GM12878 (cell line): Measurements from ENCODE around the gene THADA. TPM values are rescaled to one million over a fixed set of nuclear protein-coding genes. Genes with fewer than 3 reads are reported as not detected.
"Not testable (repeated sequence)": the region's sequence is repeated elsewhere in the genome, so short reads cannot be mapped to it uniquely, and the experiment has no call there.

ENCODE experiments used
- ATAC-seq: fragments of 200-7000 bp; cut with Tn5 transposase; 3 replicates; pipeline ENCODE4 v1.9.1; 2020; ENCODE audit warnings: mild to moderate bottlenecking, moderate library complexity
- BruUV-seq: library from RNA; stranded (reverse); fragments of 400-500 nt; replicated peaks from 2 replicates; lab custom pipeline; 2021; lab: Mats Ljungman, UMichigan
- CTCF ChIA-PET: fragments of 300-600 bp; sonication (Branson Sonifier 250); formaldehyde crosslinking; extraction: SDS; loops from one replicate; lab custom pipeline; 2021; ENCODE audit warnings: inconsistent platforms; lab: Yijun Ruan, JAX
- POLR2A ChIA-PET: fragments of 350-600 bp; formaldehyde crosslinking; extraction: SDS; loops from one replicate; lab custom pipeline; 2021; ENCODE audit warnings: inconsistent platforms; lab: Charles Lee
- RAD21 ChIA-PET: fragments of 300-600 bp; sonication (Branson Sonifier 250); formaldehyde crosslinking; loops from one replicate; lab custom pipeline; 2023; ENCODE audit warnings: antibody characterized with exemption; ENCODE audit not compliant: unreplicated experiment; lab: Charles Lee
- SMC1A ChIA-PET: fragments of 300-600 bp; sonication (Branson Sonifier 250); formaldehyde crosslinking; loops from one replicate; lab custom pipeline; 2023; ENCODE audit not compliant: unreplicated experiment, uncharacterized antibody; lab: Charles Lee
- DNase-seq: peaks from one replicate; pipeline ENCODE4 v3.0.0-alpha.2; 2011; ENCODE audit warnings: low read depth, low spot score
- FAIRE-seq: peaks from 3 replicates; lab custom pipeline; 2011; peaks lifted over from hg19 to GRCh38; lab: Jason Lieb, UNC
- H2AFZ ChIP-seq: 2 replicates; pipeline ENCODE4 v1.6.0; 2011; ENCODE audit warnings: low read depth, low read length, control low read depth; ENCODE audit not compliant: control insufficient read depth
- H3K27ac ChIP-seq: 2 replicates; pipeline ENCODE4 v1.5.1; 2011; ENCODE audit warnings: control low read depth; ENCODE audit not compliant: control insufficient read depth, insufficient read depth
- H3K27me3 ChIP-seq, 2 experiments: replicated peaks in 1 of 2; 2 replicates each; pipeline versions ENCODE4 v1.6.0 to v1.6.1; 2011; ENCODE audit warnings: low read length in 1 of 2; ENCODE audit not compliant: control insufficient read depth in 2 of 2, insufficient read depth in 2 of 2
- H3K36me3 ChIP-seq, 2 experiments: 2 replicates each; pipeline ENCODE4 v1.5.1; 2011; ENCODE audit warnings: low read length in 1 of 2; ENCODE audit not compliant: control insufficient read depth in 2 of 2, insufficient read depth in 2 of 2
- H3K4me1 ChIP-seq: 2 replicates; pipeline ENCODE4 v1.6.1; 2011; ENCODE audit warnings: mild to moderate bottlenecking, low read length, moderate library complexity, mixed read lengths; ENCODE audit not compliant: control insufficient read depth, insufficient read depth
- H3K4me2 ChIP-seq: 2 replicates; pipeline ENCODE4 v1.6.0; 2011; ENCODE audit warnings: control low read depth; ENCODE audit not compliant: control insufficient read depth, insufficient read depth
- H3K4me3 ChIP-seq: fragments of 200-600 bp; sonication (generic); 2 replicates; pipeline ENCODE4 v1.5.1; 2016
- H3K79me2 ChIP-seq: 2 replicates; pipeline ENCODE4 v1.6.0; 2011; ENCODE audit warnings: low read length; ENCODE audit not compliant: control insufficient read depth, insufficient read depth
- H3K9ac ChIP-seq: 2 replicates; pipeline ENCODE4 v1.8.0; 2011; ENCODE audit warnings: low read length, control low read depth, mixed read lengths; ENCODE audit not compliant: control insufficient read depth, insufficient read depth
- H3K9me3 ChIP-seq: replicated peaks from 3 replicates; pipeline ENCODE4 v1.5.1; 2011; ENCODE audit warnings: mild to moderate bottlenecking, low read length; ENCODE audit not compliant: control insufficient read depth, insufficient read depth
- H4K20me1 ChIP-seq: 2 replicates; pipeline ENCODE4 v1.6.0; 2011; ENCODE audit not compliant: control insufficient read depth, insufficient read depth
- BCL11A ChIP-seq: IDR thresholded peaks from 2 replicates; pipeline ENCODE4 v1.6.1; 2011; ENCODE audit warnings: low read depth, low read length
- CREB1 ChIP-seq: IDR thresholded peaks from 2 replicates; pipeline ENCODE4 v1.6.1; 2012; ENCODE audit warnings: low read depth, mild to moderate bottlenecking, inconsistent platforms
- E4F1 ChIP-seq: fragments of 450-650 bp; IDR thresholded peaks from 2 replicates; pipeline ENCODE4 v1.6.1; 2018; ENCODE audit warnings: borderline replicate concordance, mild to moderate bottlenecking; ENCODE audit not compliant: partially characterized antibody
- FOS ChIP-seq: IDR thresholded peaks from 3 replicates; pipeline ENCODE4 v1.6.1; 2011; ENCODE audit warnings: borderline replicate concordance; ENCODE audit not compliant: insufficient read length; ENCODE audit errors: extremely low read depth
- MTA2 ChIP-seq: fragments of 450-650 bp; IDR thresholded peaks from 2 replicates; pipeline ENCODE4 v1.6.1; 2016; ENCODE audit warnings: low read depth, mild to moderate bottlenecking, moderate library complexity
- MYC ChIP-seq: IDR thresholded peaks from 2 replicates; pipeline ENCODE4 v1.6.1; 2011; ENCODE audit warnings: mild to moderate bottlenecking, low read length, moderate library complexity, inconsistent platforms; ENCODE audit not compliant: insufficient read depth, insufficient replicate concordance, insufficient read length, severe bottlenecking
- NFYB ChIP-seq: IDR thresholded peaks from 2 replicates; pipeline ENCODE4 v1.6.1; 2011; ENCODE audit warnings: low read depth, mild to moderate bottlenecking, low read length, improper control_type of control experiment, moderate library complexity; ENCODE audit not compliant: insufficient read depth
- POLR2AphosphoS5 ChIP-seq: IDR thresholded peaks from 2 replicates; pipeline ENCODE4 v1.6.1; 2011; ENCODE audit warnings: mild to moderate bottlenecking, low read length, inconsistent platforms
- RELA ChIP-seq: fragments of 450-650 bp; IDR thresholded peaks from 2 replicates; pipeline ENCODE4 v1.8.0; 2014; ENCODE audit warnings: borderline replicate concordance; ENCODE audit not compliant: partially characterized antibody
- ZNF592 ChIP-seq: fragments of 450-650 bp; IDR thresholded peaks from 2 replicates; pipeline ENCODE4 v1.6.1; 2017; ENCODE audit warnings: mild to moderate bottlenecking, moderate library complexity
- WGBS: methylation state at CpG from one replicate; pipeline ENCODE4 v1.1.6; 2016; ENCODE audit warnings: low lambda C conversion rate; ENCODE audit not compliant: insufficient replicate concordance, insufficient coverage; ENCODE audit errors: missing lambda C conversion rate; 5-methylcytosine and 5-hydroxymethylcytosine counted together
- in situ Hi-C: fragments of 300-500 bp; cut with MboI; formaldehyde crosslinking; loops from 9 replicates; pipeline ENCODE4 v1.14.3; 2018; ENCODE audit warnings: mixed read lengths
- intact Hi-C: fragments of 100-400 bp; cut with micrococcal nuclease; formaldehyde crosslinking; loops from one replicate; pipeline ENCODE4 v1.14.2; 2022; ENCODE audit not compliant: unreplicated experiment
- polyA plus RNA-seq, 11 experiments: library from polyadenylated mRNA; depleted of rRNA in 4 of 11; unstranded in 6 of 11; stranded (reverse) in 5 of 11; fragments of >200 nt; fragmentation: Nextera tagmentation in 4 of 11; fragmentation: Illumina TruSeq in 1 of 11; extraction: Ambion mirVana in 4 of 11; extraction: Trizol in 1 of 11; gene quantifications; 1 replicate in 1 of 11; 2 replicates in 10 of 11; pipeline versions ENCODE4 v1.2.1 to v1.2.3, GENCODE V29; 2011 to 2016; ENCODE audit warnings: inconsistent platforms in 2 of 11, missing spikeins in 2 of 11, low read depth in 1 of 11
- total RNA-seq, 4 experiments: library from RNA; depleted of rRNA in 3 of 4; stranded (reverse); fragments of >200 nt in 3 of 4; fragmentation: Illumina TruSeq in 1 of 4; extraction: Trizol in 1 of 4; gene quantifications; 2 replicates each; pipeline versions ENCODE4 v1.2.1 to v1.2.3, GENCODE V29; 2013 to 2021

THADA gene
- total and polyA plus RNA-seq, 10 of the 15 experiments (the other 5 are each of a cell fraction or from before 2014, with no cell fraction given) = 14.6 to 33.2 (median 23.2) TPM

- BruUV-seq, H3K79me2 ChIP-seq, RAD21 ChIA-PET, H2AFZ ChIP-seq, H3K4me3 ChIP-seq, H3K27me3 ChIP-seq, H3K36me3 ChIP-seq, H3K27ac ChIP-seq, ATAC-seq, FAIRE-seq, H3K4me1 ChIP-seq, POLR2A ChIA-PET, H3K9ac ChIP-seq, H3K9me3 ChIP-seq, H4K20me1 ChIP-seq, in situ Hi-C loops, intact Hi-C loops, DNase-seq, H3K4me2 ChIP-seq: not testable (repeated sequence)
- ChIA-PET CTCF (interaction anchor here (1.3 to 1.8 kb wide), 4 partner anchors 10 to 672 kb away, joined by 3 to 7 read pairs (median 4); no protein-coding TSS in a partner anchor), SMC1A (interaction anchor here (0.7 to 1.2 kb wide), 4 partner anchors 9 to 585 kb away, joined by 3 to 4 read pairs (median 3); no protein-coding TSS in a partner anchor)
- WGBS = 95% methylated on average over 3 of the region's 3 CpGs
Observed at GRCh38 chr2:43532572-43532971, 63.3 kb downstream of the THADA start.

- POLR2A ChIA-PET = interaction anchor here (0.5 kb wide), 1 partner anchor 859 kb away, joined by 7 read pairs; no protein-coding TSS in a partner anchor
- H3K4me2 ChIP-seq = no peak overlapping the region
- TF ChIP-seq MYC (no peak), NFYB (no peak), BCL11A (no peak), CREB1 (no peak), E4F1 (no peak), MTA2 (no peak), FOS (no peak), POLR2AphosphoS5 (no peak), RELA (no peak), ZNF592 (no peak)
Observed at GRCh38 chr2:43531251-43531650, 64.6 kb downstream of the THADA start.

More at GRCh38 chr2:43531251-43531650, 64.6 kb downstream of the THADA start:
- SMC1A ChIA-PET = interaction anchor here (2.4 to 3.3 kb wide), 2 partner anchors 9 to 40 kb away, joined by 7 to 28 read pairs; no protein-coding TSS in a partner anchor
- H2AFZ ChIP-seq = no peak overlapping the region
- H3K27me3 ChIP-seq = no peaks in the 10 kb centered on the region
- H3K27ac ChIP-seq = no peak overlapping the region
- no peaks in the 10 kb centered on the region for H3K9me3 ChIP-seq
- no peaks in the 10 kb centered on the region for H3K79me2 ChIP-seq
- no peaks in the 10 kb centered on the region for H3K4me1 ChIP-seq
- BruUV-seq = no TSS peak
- FAIRE-seq (no peak), DNase-seq (no peak), ATAC-seq (no peak)
- in situ Hi-C loops = no loop called here
- RAD21 ChIA-PET = no interaction called here
- no peak overlapping the region for H3K4me3 ChIP-seq
- WGBS = 93% methylated on average over 3 of the region's 3 CpGs
- CTCF ChIA-PET = interaction anchor here (1.3 to 1.8 kb wide), 3 partner anchors 9 to 671 kb away, joined by 3 to 7 read pairs (median 5); no protein-coding TSS in a partner anchor
- H4K20me1 ChIP-seq = no peaks in the 10 kb centered on the region
- intact Hi-C loops = no loop called here
- H3K36me3 ChIP-seq = 0 out of 4 replicates have a peak, but pooled peaks cover 0 to 2% of the 10 kb centered on the region in 2 experiments
- H3K9ac ChIP-seq = no peak overlapping the region
